ENCODE measurements around the gene SLC2A2.
A peak's percentile ranks its signal among the peaks of the same experiment; 100 is the strongest.

Gene SLC2A2

GRCh38 chr3:171005648-171006047, 20.9 kb downstream of the SLC2A2 start:
- no peak for TF ChIP-seq CTCF (conservative IDR thresholded peaks at IDR 0.05; ENCODE audit: control insufficient read depth, insufficient read depth, low read depth, low read length)
- no peak overlapping the region for H3K4me3 ChIP-seq (ENCODE audit: control insufficient read depth, low read depth, low read length)
- DNase-seq (ENCODE audit: low read depth) = peak; percentile 57

GRCh38 chr3:171001957-171002694, 24.4 kb downstream of the SLC2A2 start:
- H3K4me3 ChIP-seq (ENCODE audit: control insufficient read depth, low read depth, low read length) = no peak overlapping the region
- no peak for TF ChIP-seq CTCF (conservative IDR thresholded peaks at IDR 0.05; ENCODE audit: control insufficient read depth, insufficient read depth, low read depth, low read length)
- DNase-seq (ENCODE audit: low read depth) = peak; percentile 39

GRCh38 chr3:171001250-171001893, 25.1 kb downstream of the SLC2A2 start:
- DNase-seq (ENCODE audit: low read depth) = no peak
- no peak overlapping the region for H3K4me3 ChIP-seq (ENCODE audit: control insufficient read depth, low read depth, low read length)
- no peak for TF ChIP-seq CTCF (conservative IDR thresholded peaks at IDR 0.05; ENCODE audit: control insufficient read depth, insufficient read depth, low read depth, low read length)

GRCh38 chr3:171000281-171000680, 26.2 kb downstream of the SLC2A2 start:
- TF ChIP-seq CTCF (conservative IDR thresholded peaks at IDR 0.05; ENCODE audit: control insufficient read depth, insufficient read depth, low read depth, low read length) = no peak
- no peak overlapping the region for H3K4me3 ChIP-seq (ENCODE audit: control insufficient read depth, low read depth, low read length)
- DNase-seq (ENCODE audit: low read depth) = peak; percentile 43

- DNase-seq (ENCODE audit: low read depth) = peak; percentile 94
- TF ChIP-seq CTCF (conservative IDR thresholded peaks at IDR 0.05; ENCODE audit: control insufficient read depth, insufficient read depth, low read depth, low read length) = no peak
- no peak overlapping the region for H3K4me3 ChIP-seq (ENCODE audit: control insufficient read depth, low read depth, low read length)
These were observed 26.7 kb downstream of the SLC2A2 start for GRCh38 chr3:170999737-171000242.

- H3K4me3 ChIP-seq (ENCODE audit: control insufficient read depth, low read depth, low read length) = no peak overlapping the region
- TF ChIP-seq CTCF (conservative IDR thresholded peaks at IDR 0.05; ENCODE audit: control insufficient read depth, insufficient read depth, low read depth, low read length) = no peak
- peak; percentile 45 for DNase-seq (ENCODE audit: low read depth)
These were observed 28.3 kb downstream of the SLC2A2 start for GRCh38 chr3:170997961-170998913.

Measured in fibroblast of mammary gland (primary cell).